A549 (cell line): ENCODE data around the gene PTPRCAP. TPM values are rescaled to one million over a fixed set of nuclear protein-coding genes. Genes with fewer than 3 reads are reported as not detected.
"Not testable (repeated sequence)": the region's sequence is repeated elsewhere in the genome, so short reads cannot be mapped to it uniquely, and the experiment has no call there.

Source experiments
- ATAC-seq, 2 experiments: fragments of 200-7000 bp in 1 of 2; fragments of >200 bp in 1 of 2; cut with Nextera tagmentation in 1 of 2; cut with Tn5 transposase in 1 of 2; 3 replicates each; pipeline versions ENCODE4 v1.8.0 to v1.9.1; 2018 to 2020; ENCODE audit warnings: mild to moderate bottlenecking in 1 of 2, moderate library complexity in 1 of 2
- CTCF ChIA-PET: fragments of 300-600 bp; sonication (Branson Sonifier 250); formaldehyde crosslinking; extraction: SDS; loops from one replicate; lab custom pipeline; 2021; ENCODE audit warnings: antibody characterized with exemption, inconsistent platforms; lab: Yijun Ruan, JAX
- POLR2A ChIA-PET: fragments of 350-600 bp; formaldehyde crosslinking; extraction: SDS; loops from one replicate; lab custom pipeline; 2021; ENCODE audit warnings: antibody characterized with exemption, inconsistent platforms; lab: Yijun Ruan, JAX
- DNase-seq, 2 experiments: peaks; one replicate each; pipeline versions ENCODE4 v3.0.0 to v3.0.0-alpha.2; 2011 to 2016; ENCODE audit warnings: low read depth in 1 of 2, low spot score in 1 of 2
- FAIRE-seq: peaks from 2 replicates; lab custom pipeline; 2011; peaks lifted over from hg19 to GRCh38; lab: Jason Lieb, UNC
- H3K27ac ChIP-seq, 2 experiments: fragments of >200 bp; sonication (Bioruptor Twin); formaldehyde crosslinking; 3 replicates each; pipeline ENCODE4 v1.5.1; 2016 to 2017
- H3K4me1 ChIP-seq: fragments of >200 bp; sonication (Bioruptor Twin); formaldehyde crosslinking; 3 replicates; pipeline ENCODE4 v1.6.1; 2016
- H3K4me2 ChIP-seq: fragments of >200 bp; sonication (Bioruptor Twin); formaldehyde crosslinking; 3 replicates; pipeline ENCODE4 v1.6.1; 2016
- H3K4me3 ChIP-seq: fragments of >200 bp; sonication (Bioruptor Twin); formaldehyde crosslinking; 3 replicates; pipeline ENCODE4 v1.5.1; 2016
- H3K9me3 ChIP-seq: fragments of >200 bp; sonication (Bioruptor Twin); formaldehyde crosslinking; 3 replicates; pipeline ENCODE4 v1.6.1; 2016
- ATOH8 ChIP-seq: fragments of 250-450 bp; sonication (Bioruptor Pico); IDR thresholded peaks from 2 replicates; pipeline ENCODE4 v1.5.0; 2020; ENCODE audit warnings: low read depth, mild to moderate bottlenecking, moderate library complexity
- CHD2 ChIP-seq: fragments of 150-350 bp; IDR thresholded peaks from 2 replicates; pipeline ENCODE4 v1.6.1; 2014; ENCODE audit warnings: low read length; ENCODE audit not compliant: partially characterized antibody
- CHD4 ChIP-seq: fragments of 200-600 bp; sonication (generic); IDR thresholded peaks from 2 replicates; pipeline ENCODE4 v1.6.1; 2016; ENCODE audit warnings: antibody characterized with exemption, mild to moderate bottlenecking, borderline replicate concordance
- E2F6 ChIP-seq: IDR thresholded peaks from 2 replicates; pipeline ENCODE4 v1.6.1; 2012; ENCODE audit warnings: low read depth, borderline replicate concordance
- ELK1 ChIP-seq: fragments of 150-350 bp; IDR thresholded peaks from 2 replicates; pipeline ENCODE4 v1.6.1; 2014; ENCODE audit warnings: low read depth, mild to moderate bottlenecking, low read length
- FOSB ChIP-seq: fragments of 250-450 bp; sonication (Bioruptor Pico); IDR thresholded peaks from 2 replicates; pipeline ENCODE4 v1.5.0; 2020; ENCODE audit warnings: mild to moderate bottlenecking, moderate library complexity
- FOSL2 ChIP-seq, 2 experiments: fragments of 450-650 bp in 1 of 2; fragments of >200 bp in 1 of 2; sonication (Bioruptor Twin) in 1 of 2; formaldehyde crosslinking; IDR thresholded peaks; 2 replicates each; pipeline versions ENCODE4 v1.5.0 to v1.6.1; 2016 to 2020; ENCODE audit warnings: mild to moderate bottlenecking in 1 of 2, moderate library complexity in 1 of 2
- GATA3 ChIP-seq: IDR thresholded peaks from 2 replicates; pipeline ENCODE4 v1.6.1; 2012; ENCODE audit warnings: borderline replicate concordance
- HOXB13 ChIP-seq: fragments of 250-450 bp; sonication (Bioruptor Pico); IDR thresholded peaks from 2 replicates; pipeline ENCODE4 v1.5.0; 2020; ENCODE audit warnings: low read depth, mild to moderate bottlenecking, moderate library complexity
- KDM5A ChIP-seq: fragments of 200-600 bp; sonication (generic); IDR thresholded peaks from 2 replicates; pipeline ENCODE4 v1.6.1; 2016; ENCODE audit warnings: antibody characterized with exemption, mild to moderate bottlenecking
- MAFK ChIP-seq: fragments of 450-650 bp; IDR thresholded peaks from 2 replicates; pipeline ENCODE4 v1.6.1; 2014; ENCODE audit not compliant: partially characterized antibody
- POLR2A ChIP-seq: IDR thresholded peaks from 2 replicates; pipeline ENCODE4 v1.6.1; 2012; ENCODE audit warnings: mild to moderate bottlenecking, low read length
- RAD21 ChIP-seq, 2 experiments: fragments of >200 bp in 1 of 2; sonication (Bioruptor Twin) in 1 of 2; formaldehyde crosslinking in 1 of 2; IDR thresholded peaks in 1 of 2; conservative IDR thresholded peaks in 1 of 2; 2 replicates in 1 of 2; 3 replicates in 1 of 2; pipeline ENCODE4 v1.6.1; 2012 to 2018; ENCODE audit warnings: inconsistent platforms in 1 of 2
- RCOR1 ChIP-seq: fragments of 150-350 bp; IDR thresholded peaks from 2 replicates; pipeline ENCODE4 v1.6.1; 2014; ENCODE audit warnings: antibody characterized with exemption, low read length, low read depth
- RNF2 ChIP-seq: fragments of 200-600 bp; sonication (generic); IDR thresholded peaks from 2 replicates; pipeline ENCODE4 v1.6.1; 2016; ENCODE audit warnings: low read depth, mild to moderate bottlenecking, antibody characterized with exemption, moderate library complexity, borderline replicate concordance
- SMC3 ChIP-seq: fragments of >200 bp; sonication (Bioruptor Twin); formaldehyde crosslinking; IDR thresholded peaks from 3 replicates; pipeline ENCODE4 v1.6.1; 2018; ENCODE audit warnings: inconsistent platforms
- ZFP36 ChIP-seq: fragments of 450-650 bp; IDR thresholded peaks from 2 replicates; pipeline ENCODE4 v1.6.1; 2014; ENCODE audit warnings: borderline replicate concordance; ENCODE audit not compliant: partially characterized antibody
- WGBS: methylation state at CpG from one replicate; pipeline ENCODE4 v1.1.6; 2017; ENCODE audit errors: missing lambda C conversion rate; 5-methylcytosine and 5-hydroxymethylcytosine counted together
- polyA plus RNA-seq, 4 experiments: library from polyadenylated mRNA; depleted of rRNA in 3 of 4; stranded (reverse); fragments of >200 nt; fragmentation: RNase III in 1 of 4; extraction: RNeasy Plus Mini Kit Qiagen cat#74134 plus additional on column Dnase treatment in 1 of 4; gene quantifications; 2 replicates in 3 of 4; 3 replicates in 1 of 4; pipeline ENCODE4 v1.2.3, GENCODE V29; 2011 to 2017

The PTPRCAP gene
- polyA plus RNA-seq, 2 of the 4 experiments (the other 2 are of a cell fraction) = 0.34 to 0.56 TPM

- TF ChIP-seq CHD2 = no peak
- TF ChIP-seq, all 56 proteins: peak for 0
Measured at GRCh38 chr11:67486481-67487195, 49.2 kb upstream of the PTPRCAP start (continued).

GRCh38 chr11:67485873-67486361 lies 48.4 kb upstream of the PTPRCAP start:
- H3K4me2 ChIP-seq, H3K4me3 ChIP-seq, FAIRE-seq, H3K27ac ChIP-seq, H3K9me3 ChIP-seq, ATAC-seq, DNase-seq, POLR2A ChIA-PET: not testable (repeated sequence)
- 85% methylated on average over 7 of the region's 7 CpGs for WGBS
- peaks cover 11% of the 10 kb centered on the region; the same call in 2 of the 3 replicates for H3K4me1 ChIP-seq
- CTCF ChIA-PET = interaction anchor here (1.5 to 1.9 kb wide), 2 partner anchors 84 to 140 kb away, joined by 3 to 4 read pairs; partner anchors contain the start of gene PPP1CA

- Histone ChIP-seq H3K4me1 (peaks cover 11% of the 10 kb centered on the region; the same call in 2 of the 3 replicates), H3K4me2 (no peak overlapping the region), H3K9me3 (no peaks in the 10 kb centered on the region), H3K27ac (no peak overlapping the region), H3K4me3 (no peak overlapping the region)
- no peak for DNase-seq
- FAIRE-seq = no peak
- TF ChIP-seq RAD21 (conservative IDR thresholded peaks at IDR 0.05 in 1 of 2, IDR thresholded peaks at IDR 0.05 in 1 of 2) (no peak), RCOR1 (no peak), KDM5A (no peak), HOXB13 (no peak), RNF2 (no peak), ATOH8 (CRISPR knock-in tag) (no peak), FOSB (CRISPR knock-in tag) (no peak), CHD4 (no peak), POLR2A (no peak), MAFK (no peak), ZFP36 (no peak), FOSL2 (IDR thresholded peaks at IDR 0.05) (no peak), FOSL2 (CRISPR knock-in tag; IDR thresholded peaks at IDR 0.05) (no peak), E2F6 (no peak), SMC3 (no peak), ELK1 (no peak), GATA3 (no peak)
- no peak for ATAC-seq
- WGBS = 98% methylated on average over 10 of the region's 11 CpGs
- ChIA-PET POLR2A (no interaction called here), CTCF (interaction anchor here (1.3 to 1.9 kb wide), 2 partner anchors 11 to 83 kb away, joined by 4 read pairs; partner anchors contain the start of gene PPP1CA)
Measured at GRCh38 chr11:67484847-67485311, 47.4 kb upstream of the PTPRCAP start.
